Activated CD8-positive, alpha-beta T cell treated with anti-CD3 and anti-CD28 coated beads, Interleukin-2, amount 10 ng/mL, durations not matched to agents 7 days and 5 days (primary cell): ENCODE measurements around the gene GDPD1. TPM values are rescaled to one million over a fixed set of nuclear protein-coding genes. Genes with fewer than 3 reads are reported as not detected.
"Not testable (repeated sequence)": the region's sequence is repeated elsewhere in the genome, so short reads cannot be mapped to it uniquely, and the experiment has no call there.

Experiments used
- ATAC-seq: fragments of 150-1000 bp; cut with Tn5 transposase; one replicate; pipeline ENCODE4 v1.10.0; 2021; ENCODE audit warnings: moderate library complexity
- CTCF ChIA-PET: fragments of 350-600 bp; sonication (Branson Sonifier 250); formaldehyde crosslinking; loops from one replicate; lab custom pipeline; 2021; ENCODE audit warnings: antibody characterized with exemption; lab: Charles Lee
- POLR2A ChIA-PET: fragments of 350-600 bp; sonication (Branson Sonifier 250); formaldehyde crosslinking; loops from one replicate; lab custom pipeline; 2021; ENCODE audit warnings: antibody characterized with exemption; lab: Charles Lee
- DNase-seq: peaks from one replicate; pipeline ENCODE4 v3.0.0-alpha.2; 2020
- H3K27ac Mint-ChIP-seq: one replicate; pipeline ENCODE4 v1.8.0; 2021; ENCODE audit warnings: mild to moderate bottlenecking, mixed read lengths
- H3K27me3 Mint-ChIP-seq: one replicate; pipeline ENCODE4 v1.8.0; 2021; ENCODE audit warnings: low read depth, mixed read lengths
- H3K36me3 Mint-ChIP-seq: one replicate; pipeline ENCODE4 v1.8.0; 2021; ENCODE audit warnings: low read depth, mixed read lengths
- H3K4me1 Mint-ChIP-seq: one replicate; pipeline ENCODE4 v1.8.0; 2021; ENCODE audit warnings: low read depth, mixed read lengths
- H3K4me3 Mint-ChIP-seq: one replicate; pipeline ENCODE4 v1.8.0; 2021; ENCODE audit warnings: mild to moderate bottlenecking, mixed read lengths
- H3K9me3 Mint-ChIP-seq: one replicate; pipeline ENCODE4 v1.8.0; 2022; ENCODE audit warnings: mixed read lengths; ENCODE audit not compliant: insufficient read depth
- total RNA-seq, 2 experiments: library from RNA; stranded (reverse); gene quantifications; one replicate each; pipeline ENCODE4 v1.2.3, GENCODE V29; 2021

The GDPD1 gene
- total RNA-seq, 2 experiments from 2014 or later: 1.6 to 3.3 TPM

DNA sequence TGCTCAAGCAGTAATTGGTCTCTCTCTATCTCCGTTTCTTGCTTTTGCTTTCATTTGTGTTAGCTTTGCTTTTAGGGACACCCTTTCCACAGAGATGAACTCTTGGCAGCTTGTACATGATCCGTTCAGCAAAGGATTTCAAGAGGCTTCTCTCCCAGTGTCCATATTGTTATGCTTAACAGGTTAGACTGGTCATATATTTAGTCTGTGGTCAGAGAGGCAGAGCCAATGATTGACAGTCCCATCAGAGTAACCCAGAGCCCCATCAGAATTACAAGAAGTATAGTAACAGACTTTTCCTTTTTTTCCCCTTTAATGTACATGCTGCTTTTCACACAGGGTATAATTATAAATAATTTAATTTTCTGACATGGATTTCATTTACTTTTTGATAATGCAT is 34.4 kb downstream of the GDPD1 start:
- H3K27ac Mint-ChIP-seq: no peak overlapping the region
- CTCF ChIA-PET: no interaction called here
- DNase-seq: no peak

DNA sequence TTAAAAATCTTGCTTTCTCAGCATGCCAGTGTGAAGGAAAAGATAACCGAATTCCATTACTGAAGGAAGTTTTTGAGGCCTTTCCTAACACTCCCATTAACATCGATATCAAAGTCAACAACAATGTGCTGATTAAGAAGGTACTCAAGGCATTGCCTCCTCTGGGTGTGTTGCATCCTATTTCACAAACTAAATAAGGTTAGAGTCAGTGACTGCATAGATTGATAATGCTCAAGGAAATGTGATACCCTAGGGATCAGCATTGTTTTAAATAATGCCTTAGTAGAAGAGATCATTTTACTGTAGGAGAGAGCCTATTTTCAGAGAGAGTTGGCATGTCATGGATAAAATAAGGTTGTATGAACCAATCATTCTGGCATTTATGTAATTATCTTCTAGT is 36.8 kb downstream of the GDPD1 start:
- Mint-ChIP-seq H3K4me1 (no peaks in the 10 kb centered on the region), H3K4me3 (no peak overlapping the region), H3K27ac (no peak overlapping the region), H3K36me3 (no peaks in the 10 kb centered on the region), H3K27me3 (no peaks in the 10 kb centered on the region), H3K9me3 (no peaks in the 10 kb centered on the region)
- ATAC-seq: no peak
- no peak for DNase-seq
- CTCF ChIA-PET: no interaction called here
- POLR2A ChIA-PET: no interaction called here

More for the DNA sequence above, 34.4 kb downstream of the GDPD1 start:
- H3K36me3 Mint-ChIP-seq: no peaks in the 10 kb centered on the region
- H3K27me3 Mint-ChIP-seq: no peaks in the 10 kb centered on the region
- H3K4me3 Mint-ChIP-seq: no peak overlapping the region
- H3K9me3 Mint-ChIP-seq: no peaks in the 10 kb centered on the region
- no peaks in the 10 kb centered on the region for H3K4me1 Mint-ChIP-seq
- no peak for ATAC-seq
- POLR2A ChIA-PET: no interaction called here

- ATAC-seq (no peak), DNase-seq (no peak)
- Mint-ChIP-seq H3K9me3 (no peaks in the 10 kb centered on the region), H3K4me1 (no peaks in the 10 kb centered on the region), H3K36me3 (no peaks in the 10 kb centered on the region), H3K27ac (no peak overlapping the region), H3K27me3 (no peaks in the 10 kb centered on the region), H3K4me3 (no peak overlapping the region)
- ChIA-PET CTCF (no interaction called here), POLR2A (no interaction called here)
These were observed 40.4 kb downstream of the GDPD1 start for GRCh38 chr17:59260722-59261121.

DNA sequence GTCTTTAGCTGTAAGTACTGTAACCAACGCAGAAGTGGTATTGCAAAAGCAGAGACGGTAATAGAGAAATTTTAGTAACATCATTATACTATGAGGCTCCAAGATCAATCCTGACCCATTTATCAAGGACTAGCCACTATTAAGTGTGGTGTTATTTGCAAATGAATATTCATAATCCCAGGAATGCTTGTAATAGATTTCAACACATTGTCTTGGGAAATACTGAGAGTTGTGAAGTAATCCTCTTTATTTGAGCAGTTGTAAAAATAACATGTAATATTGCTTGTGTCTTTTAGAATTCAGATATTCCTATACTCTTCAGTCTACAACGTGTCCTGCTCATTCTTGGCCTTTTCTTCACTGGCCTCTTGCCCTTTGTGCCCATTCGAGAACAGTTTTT is 46.4 kb downstream of the GDPD1 start:
- H3K4me3 Mint-ChIP-seq: no peak overlapping the region
- H3K27ac Mint-ChIP-seq: no peak overlapping the region
- no peaks in the 10 kb centered on the region for H3K36me3 Mint-ChIP-seq
- ChIA-PET CTCF (no interaction called here), POLR2A (no interaction called here)
- H3K9me3 Mint-ChIP-seq: no peaks in the 10 kb centered on the region
- H3K4me1 Mint-ChIP-seq: no peaks in the 10 kb centered on the region
- no peak for DNase-seq
- H3K27me3 Mint-ChIP-seq: no peaks in the 10 kb centered on the region
- ATAC-seq: no peak

DNA sequence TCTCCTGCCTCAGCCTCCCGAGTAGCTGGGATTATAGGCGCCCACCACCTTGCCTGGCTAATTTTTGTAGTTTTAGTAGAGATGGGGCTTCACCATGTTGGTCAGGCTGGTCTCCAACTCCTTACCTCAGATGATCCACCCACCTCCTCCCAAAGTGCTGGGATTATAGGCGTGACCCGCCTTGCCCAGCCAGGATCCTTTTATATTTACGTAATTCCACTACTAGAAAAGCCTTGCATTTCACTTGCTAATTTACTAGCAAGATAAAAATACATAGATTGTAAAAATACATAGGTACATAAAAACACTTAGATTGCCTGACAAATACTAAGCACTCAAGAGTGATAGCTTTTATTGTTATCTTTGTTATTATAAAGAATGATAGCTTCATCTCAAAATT is 47.5 kb downstream of the GDPD1 start:
- no peaks in the 10 kb centered on the region for H3K4me1 Mint-ChIP-seq
- no peak for ATAC-seq
- no peak overlapping the region for H3K4me3 Mint-ChIP-seq
- no peak overlapping the region for H3K27ac Mint-ChIP-seq
- ChIA-PET CTCF (no interaction called here), POLR2A (no interaction called here)
- no peaks in the 10 kb centered on the region for H3K27me3 Mint-ChIP-seq
- no peaks in the 10 kb centered on the region for H3K36me3 Mint-ChIP-seq
- no peaks in the 10 kb centered on the region for H3K9me3 Mint-ChIP-seq
- DNase-seq: no peak

DNA sequence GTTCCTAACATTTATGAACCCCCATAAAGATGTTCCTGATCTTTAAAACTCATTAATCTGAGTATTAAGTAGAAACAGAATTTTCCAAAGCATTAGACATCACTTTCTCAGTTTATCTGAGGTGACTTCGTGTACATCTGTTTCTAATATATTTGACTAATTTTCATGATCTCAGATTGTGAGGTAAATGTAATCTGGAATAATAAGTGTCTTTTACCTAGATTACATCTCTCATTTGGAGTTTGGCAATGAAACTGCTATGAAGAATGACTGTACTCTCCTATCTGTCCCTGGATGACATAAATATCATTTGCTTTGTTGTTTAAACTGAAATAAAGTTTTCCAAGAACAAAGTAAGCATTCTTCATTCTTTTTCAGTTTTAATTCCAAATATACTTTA is 55.3 kb downstream of the GDPD1 start:
- Mint-ChIP-seq H3K27ac (no peak overlapping the region), H3K27me3 (no peaks in the 10 kb centered on the region), H3K36me3 (no peaks in the 10 kb centered on the region), H3K4me1 (no peaks in the 10 kb centered on the region), H3K4me3 (no peak overlapping the region), H3K9me3 (no peaks in the 10 kb centered on the region)
- DNase-seq (no peak), ATAC-seq (no peak)
- ChIA-PET CTCF (no interaction called here), POLR2A (no interaction called here)

- ATAC-seq (no peak), DNase-seq (no peak)
- Mint-ChIP-seq H3K4me3 (no peak overlapping the region), H3K4me1 (no peaks in the 10 kb centered on the region), H3K27ac (no peak overlapping the region), H3K27me3 (no peaks in the 10 kb centered on the region), H3K9me3 (no peaks in the 10 kb centered on the region), H3K36me3 (no peaks in the 10 kb centered on the region)
- ChIA-PET POLR2A (no interaction called here), CTCF (no interaction called here)
These were observed 56.7 kb downstream of the GDPD1 start for GRCh38 chr17:59277031-59277430.

DNA sequence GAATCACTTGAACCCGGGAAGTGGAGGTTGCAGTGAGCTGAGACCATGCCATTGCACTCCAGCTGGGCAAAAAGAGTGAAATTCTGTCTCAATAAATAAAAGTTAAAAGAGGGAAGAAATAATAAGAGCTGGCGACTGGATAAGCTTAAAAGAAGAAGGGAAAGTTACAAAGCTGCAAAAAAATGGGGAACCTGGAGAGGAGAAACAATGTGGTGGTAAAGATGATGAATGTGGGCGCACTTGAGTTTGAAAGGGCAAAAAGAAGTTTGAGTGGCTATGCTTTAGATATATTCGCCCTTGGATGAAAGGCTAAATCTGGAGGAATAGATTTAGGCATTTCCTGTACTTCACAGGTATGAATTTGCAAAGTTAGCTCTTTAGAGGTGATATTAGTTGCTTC is 58.1 kb downstream of the GDPD1 start:
- ATAC-seq (no peak), DNase-seq (no peak)
- ChIA-PET CTCF (no interaction called here), POLR2A (no interaction called here)
- Mint-ChIP-seq H3K9me3 (no peaks in the 10 kb centered on the region), H3K4me3 (no peak overlapping the region), H3K36me3 (no peaks in the 10 kb centered on the region), H3K27ac (no peak overlapping the region), H3K4me1 (no peaks in the 10 kb centered on the region), H3K27me3 (no peaks in the 10 kb centered on the region)

- no peaks in the 10 kb centered on the region for H3K36me3 Mint-ChIP-seq
- H3K27ac Mint-ChIP-seq: no peak overlapping the region
- POLR2A ChIA-PET: no interaction called here
- no peaks in the 10 kb centered on the region for H3K4me1 Mint-ChIP-seq
- CTCF ChIA-PET: no interaction called here
- H3K4me3 Mint-ChIP-seq: no peak overlapping the region
- H3K9me3 Mint-ChIP-seq: no peaks in the 10 kb centered on the region
- ATAC-seq (no peak), DNase-seq (no peak)
- H3K27me3 Mint-ChIP-seq: peaks cover 2% of the 10 kb centered on the region
These were observed 64.0 kb downstream of the GDPD1 start for GRCh38 chr17:59284317-59284716.

GRCh38 chr17:59287452-59287851 is 67.1 kb downstream of the GDPD1 start:
- Mint-ChIP-seq H3K9me3 (no peaks in the 10 kb centered on the region), H3K36me3 (no peaks in the 10 kb centered on the region), H3K4me3 (no peak overlapping the region), H3K27ac (no peak overlapping the region), H3K4me1 (no peaks in the 10 kb centered on the region), H3K27me3 (peaks cover 2% of the 10 kb centered on the region)
- DNase-seq: no peak
- no peak for ATAC-seq
- ChIA-PET CTCF (no interaction called here), POLR2A (no interaction called here)

- Mint-ChIP-seq H3K36me3 (no peaks in the 10 kb centered on the region), H3K27ac (no peak overlapping the region), H3K4me1 (no peaks in the 10 kb centered on the region), H3K4me3 (no peak overlapping the region), H3K27me3 (peaks cover 2% of the 10 kb centered on the region), H3K9me3 (no peaks in the 10 kb centered on the region)
- ChIA-PET POLR2A (no interaction called here), CTCF (no interaction called here)
- no peak for ATAC-seq
- no peak for DNase-seq
These were observed 67.6 kb downstream of the GDPD1 start for GRCh38 chr17:59287891-59288290.

DNA sequence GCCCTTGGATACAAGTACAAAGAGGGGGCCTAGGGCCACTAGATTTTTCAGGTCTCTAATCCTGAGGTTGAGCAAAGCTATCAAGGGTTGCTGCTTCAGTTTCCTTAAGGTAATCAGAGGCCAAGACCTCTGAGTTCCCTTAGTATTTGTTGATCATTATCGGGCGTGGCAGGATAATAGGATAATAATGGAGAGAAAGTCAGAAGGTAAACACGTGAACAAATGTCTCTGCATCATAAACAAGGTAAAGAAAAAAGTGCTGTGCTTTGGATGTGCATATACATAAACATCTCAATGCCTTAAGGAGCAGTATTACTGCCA is 69.6 kb downstream of the GDPD1 start:
- ChIA-PET CTCF (no interaction called here), POLR2A (no interaction called here)
- H3K4me1 Mint-ChIP-seq: no peaks in the 10 kb centered on the region
- ATAC-seq (no peak), DNase-seq (no peak)
- H3K36me3 Mint-ChIP-seq: no peaks in the 10 kb centered on the region
- no peaks in the 10 kb centered on the region for H3K27me3 Mint-ChIP-seq
- no peak overlapping the region for H3K4me3 Mint-ChIP-seq
- no peak overlapping the region for H3K27ac Mint-ChIP-seq
- no peaks in the 10 kb centered on the region for H3K9me3 Mint-ChIP-seq

DNA sequence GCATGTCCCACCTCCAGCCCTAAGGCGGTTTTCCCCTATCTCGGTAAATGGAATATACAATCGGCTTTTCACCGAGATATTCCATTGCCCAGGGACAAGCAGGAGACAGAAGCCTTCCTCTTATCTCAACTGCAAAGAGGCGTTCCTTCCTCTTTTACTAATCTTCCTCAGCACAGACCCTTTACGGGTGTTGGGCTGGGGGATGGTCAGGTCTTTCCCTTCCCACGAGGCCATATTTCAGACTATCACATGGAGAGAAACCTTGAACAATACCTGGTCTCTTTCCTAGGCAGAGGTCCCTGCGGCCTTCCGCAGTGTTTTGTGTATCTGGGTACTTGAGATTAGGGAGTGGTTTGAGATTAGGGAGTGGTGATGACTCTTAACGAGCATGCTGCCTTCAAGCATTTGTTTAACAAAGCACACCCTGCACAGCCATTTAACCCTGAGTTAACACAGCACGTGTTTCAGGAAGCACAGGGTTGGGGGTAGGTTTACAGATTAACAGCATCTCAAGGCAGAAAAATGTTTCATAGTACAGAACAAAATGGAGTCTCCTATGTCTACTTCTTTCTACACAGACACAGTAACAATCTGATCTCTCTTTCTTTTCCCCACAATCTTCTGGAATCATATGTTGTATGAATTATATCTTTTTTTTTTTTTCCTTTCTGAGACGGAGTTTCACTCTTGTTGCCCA is 70.1 kb downstream of the GDPD1 start:
- ATAC-seq, H3K27me3 Mint-ChIP-seq, H3K36me3 Mint-ChIP-seq, H3K9me3 Mint-ChIP-seq, H3K4me3 Mint-ChIP-seq, H3K27ac Mint-ChIP-seq, CTCF ChIA-PET, H3K4me1 Mint-ChIP-seq, POLR2A ChIA-PET, DNase-seq: not testable (repeated sequence)
